ENCODE data around the gene DAZL. TPM values are rescaled to one million over a fixed set of nuclear protein-coding genes. Genes with fewer than 3 reads are reported as not detected.

Gene DAZL
- total RNA-seq, 1 experiment from 2014 or later, result not detected

DNA sequence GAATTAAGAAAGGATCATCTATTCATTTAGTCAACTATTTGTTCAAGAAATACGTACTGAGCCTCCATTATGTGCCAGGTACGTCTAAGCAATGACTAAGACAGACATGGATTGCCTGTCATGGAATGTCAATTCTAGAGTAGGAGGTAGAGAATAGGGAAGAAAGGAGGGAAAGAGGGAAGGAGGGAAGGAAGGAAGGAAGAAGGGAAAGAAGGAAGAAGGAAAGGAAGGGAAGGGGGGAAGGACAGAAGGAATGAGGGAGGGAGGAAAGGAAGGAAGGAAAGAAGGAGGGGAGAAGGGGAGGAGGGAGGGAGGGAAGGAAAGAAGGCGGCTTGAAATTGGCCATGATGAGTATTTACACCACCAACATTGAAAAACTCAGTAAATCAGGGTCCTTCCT is 52.5 kb downstream of the DAZL start:
- H3K36me3 Mint-ChIP-seq (ENCODE audit: insufficient read depth, unreplicated experiment), result peaks cover 5% of the 10 kb centered on the region
- peaks cover 7% of the 10 kb centered on the region for H3K9me3 Mint-ChIP-seq (ENCODE audit: unreplicated experiment)
- intact Hi-C loops (cut with micrococcal nuclease), result no loop called here
- ChIA-PET CTCF (interaction anchor here (0.6 to 6.6 kb wide), 3 partner anchors 256 to 578 kb away, joined by 3 to 111 read pairs (median 4); no protein-coding TSS in a partner anchor), POLR2A (no interaction called here)
- H3K27ac Mint-ChIP-seq (ENCODE audit: low read depth, unreplicated experiment), result no peak overlapping the region
- no peak for DNase-seq (ENCODE audit: unreplicated experiment)
- peaks cover 22% of the 10 kb centered on the region for H3K4me1 Mint-ChIP-seq (ENCODE audit: insufficient read depth, unreplicated experiment)
- no TSS peak for BruUV-seq (replicated peaks)
- peaks cover 20% of the 10 kb centered on the region for H3K27me3 Mint-ChIP-seq (ENCODE audit: insufficient read depth, unreplicated experiment)
- TF ChIP-seq, protein P1, sequence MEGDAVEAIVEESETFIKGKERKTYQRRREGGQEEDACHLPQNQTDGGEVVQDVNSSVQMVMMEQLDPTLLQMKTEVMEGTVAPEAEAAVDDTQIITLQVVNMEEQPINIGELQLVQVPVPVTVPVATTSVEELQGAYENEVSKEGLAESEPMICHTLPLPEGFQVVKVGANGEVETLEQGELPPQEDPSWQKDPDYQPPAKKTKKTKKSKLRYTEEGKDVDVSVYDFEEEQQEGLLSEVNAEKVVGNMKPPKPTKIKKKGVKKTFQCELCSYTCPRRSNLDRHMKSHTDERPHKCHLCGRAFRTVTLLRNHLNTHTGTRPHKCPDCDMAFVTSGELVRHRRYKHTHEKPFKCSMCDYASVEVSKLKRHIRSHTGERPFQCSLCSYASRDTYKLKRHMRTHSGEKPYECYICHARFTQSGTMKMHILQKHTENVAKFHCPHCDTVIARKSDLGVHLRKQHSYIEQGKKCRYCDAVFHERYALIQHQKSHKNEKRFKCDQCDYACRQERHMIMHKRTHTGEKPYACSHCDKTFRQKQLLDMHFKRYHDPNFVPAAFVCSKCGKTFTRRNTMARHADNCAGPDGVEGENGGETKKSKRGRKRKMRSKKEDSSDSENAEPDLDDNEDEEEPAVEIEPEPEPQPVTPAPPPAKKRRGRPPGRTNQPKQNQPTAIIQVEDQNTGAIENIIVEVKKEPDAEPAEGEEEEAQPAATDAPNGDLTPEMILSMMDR (IDR thresholded peaks at IDR 0.05; ENCODE audit: unreplicated experiment), result no peak
- no peak overlapping the region for H3K4me3 Mint-ChIP-seq (ENCODE audit: unreplicated experiment)

DNA sequence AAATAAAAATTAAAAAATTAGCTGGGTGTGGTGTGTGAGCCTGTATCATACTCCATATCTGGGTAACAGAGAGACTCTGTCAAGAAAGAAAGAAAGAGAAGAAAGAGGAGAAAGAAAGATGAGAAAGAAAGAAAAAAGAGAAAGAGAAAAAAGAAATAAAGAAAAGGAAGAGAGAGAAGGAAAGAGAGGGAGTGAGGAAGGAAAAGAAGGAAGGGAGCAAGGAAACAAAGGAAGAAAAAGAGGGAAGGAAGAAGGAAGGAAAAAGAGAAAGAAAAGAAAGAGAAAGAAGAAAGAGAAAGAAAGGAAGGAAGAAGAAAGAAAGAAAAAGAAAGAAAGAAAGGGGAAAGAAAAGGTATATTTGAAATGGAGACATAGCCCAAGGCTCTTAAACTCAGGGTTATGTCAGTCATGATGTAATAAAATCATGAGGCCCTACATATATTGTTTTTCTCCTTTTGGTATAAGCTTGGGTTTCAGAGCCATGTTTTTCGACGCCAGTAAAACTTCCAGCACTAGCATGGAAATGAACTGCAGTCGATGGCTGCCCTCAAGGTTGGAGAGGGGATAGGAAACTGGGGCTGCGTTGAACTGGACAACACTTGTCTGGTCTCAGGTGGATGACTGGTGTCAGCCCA is 53.8 kb downstream of the DAZL start:
- ChIA-PET CTCF (interaction anchor here (0.7 to 6.6 kb wide), 16 partner anchors 8 to 286 kb away, joined by 3 to 111 read pairs (median 5); partner anchors contain the start of genes DPH3 and OXNAD1), POLR2A (interaction anchor here (0.5 to 1.0 kb wide), 3 partner anchors 259 to 741 kb away, joined by 3 to 4 read pairs (median 3); partner anchors contain the start of genes DPH3 and OXNAD1)
- Mint-ChIP-seq H3K27ac (ENCODE audit: low read depth, unreplicated experiment) (peak overlapping the region; percentile 54), H3K4me3 (ENCODE audit: unreplicated experiment) (no peak overlapping the region), H3K4me1 (ENCODE audit: insufficient read depth, unreplicated experiment) (peaks cover 22% of the 10 kb centered on the region), H3K9me3 (ENCODE audit: unreplicated experiment) (peaks cover 7% of the 10 kb centered on the region), H3K36me3 (ENCODE audit: insufficient read depth, unreplicated experiment) (peaks cover 5% of the 10 kb centered on the region), H3K27me3 (ENCODE audit: insufficient read depth, unreplicated experiment) (peaks cover 20% of the 10 kb centered on the region)
- TF ChIP-seq, protein P1 (IDR thresholded peaks at IDR 0.05; ENCODE audit: unreplicated experiment), result no peak
- DNase-seq (ENCODE audit: unreplicated experiment), result no peak
- BruUV-seq (replicated peaks), result no TSS peak
- intact Hi-C loops (cut with micrococcal nuclease), result loop anchor here (2.0 kb wide), 1 partner anchor 737 kb away; no protein-coding TSS in a partner anchor

DNA sequence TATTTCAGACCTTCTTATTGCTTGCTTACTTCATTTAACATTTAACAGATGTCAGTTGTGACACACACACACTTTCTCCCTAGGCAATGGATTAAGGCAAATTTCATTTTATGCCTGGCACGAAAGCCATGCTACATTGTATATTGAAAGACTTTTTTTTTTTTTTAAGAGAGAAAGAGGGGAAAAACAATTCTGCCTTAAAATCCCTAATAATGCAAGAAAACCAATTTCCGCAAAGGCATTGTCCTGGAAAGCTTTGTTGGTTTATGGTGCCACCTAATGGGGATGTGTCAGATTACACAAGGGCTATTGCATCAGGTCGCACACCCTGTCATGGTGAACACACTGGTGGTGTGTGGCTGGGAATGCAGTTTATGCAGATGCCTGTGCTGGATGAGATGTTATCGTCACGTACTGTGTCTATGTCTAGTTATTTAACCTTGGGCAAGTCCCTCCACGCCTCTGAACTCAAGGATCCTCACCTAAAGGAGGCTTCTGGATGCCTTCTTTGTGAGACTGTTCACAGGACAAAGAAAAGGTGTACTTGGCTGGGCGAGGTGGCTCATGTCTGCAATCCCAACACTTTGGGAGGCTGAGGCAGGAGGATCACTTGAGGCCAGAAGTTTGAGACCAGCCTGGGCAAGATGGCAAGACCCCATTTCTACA is 54.4 kb downstream of the DAZL start:
- Mint-ChIP-seq H3K4me3 (ENCODE audit: unreplicated experiment) (no peak overlapping the region), H3K36me3 (ENCODE audit: insufficient read depth, unreplicated experiment) (peaks cover 5% of the 10 kb centered on the region), H3K27me3 (ENCODE audit: insufficient read depth, unreplicated experiment) (peaks cover 20% of the 10 kb centered on the region), H3K9me3 (ENCODE audit: unreplicated experiment) (peaks cover 7% of the 10 kb centered on the region), H3K4me1 (ENCODE audit: insufficient read depth, unreplicated experiment) (peaks cover 22% of the 10 kb centered on the region), H3K27ac (ENCODE audit: low read depth, unreplicated experiment) (peak overlapping the region; percentile 54)
- intact Hi-C loops (cut with micrococcal nuclease), result loop anchor here (1.0 to 2.0 kb wide), 4 partner anchors 261 to 736 kb away; no protein-coding TSS in a partner anchor
- TF ChIP-seq, protein P1 (IDR thresholded peaks at IDR 0.05; ENCODE audit: unreplicated experiment), result peak; percentile 82
- BruUV-seq (replicated peaks), result no TSS peak
- ChIA-PET CTCF (interaction anchor here (0.6 to 6.6 kb wide), 25 partner anchors 7 to 1145 kb away, joined by 3 to 111 read pairs (median 5); partner anchors contain the start of genes DPH3 and OXNAD1), POLR2A (interaction anchor here (0.6 to 1.2 kb wide), 6 partner anchors 46 to 285 kb away, joined by 3 to 6 read pairs (median 4); partner anchors contain the start of genes DPH3 and OXNAD1)
- peak; percentile 90 for DNase-seq (ENCODE audit: unreplicated experiment)

DNA sequence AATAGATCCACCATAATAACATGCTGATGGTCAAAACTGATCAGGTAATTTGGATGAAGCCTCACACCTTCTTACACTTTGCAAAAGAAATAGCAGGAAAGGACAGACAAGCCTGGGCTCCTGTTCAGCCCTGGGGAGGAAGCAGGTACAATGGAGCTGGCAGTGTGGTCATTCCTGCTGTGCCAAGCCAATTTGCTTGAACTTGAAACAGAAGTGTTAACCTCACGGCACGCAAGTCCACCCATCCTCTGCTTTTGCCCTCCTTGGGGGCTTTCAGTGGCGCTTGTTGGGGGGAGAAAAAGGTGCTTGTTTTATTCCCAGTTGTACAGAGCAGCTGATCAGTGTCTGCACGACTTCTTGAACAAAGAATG is 54.9 kb downstream of the DAZL start:
- no TSS peak for BruUV-seq (replicated peaks)

More for the DNA sequence above, 54.9 kb downstream of the DAZL start:
- Mint-ChIP-seq H3K27me3 (ENCODE audit: insufficient read depth, unreplicated experiment) (peaks cover 20% of the 10 kb centered on the region), H3K36me3 (ENCODE audit: insufficient read depth, unreplicated experiment) (peaks cover 5% of the 10 kb centered on the region), H3K27ac (ENCODE audit: low read depth, unreplicated experiment) (no peak overlapping the region), H3K9me3 (ENCODE audit: unreplicated experiment) (peaks cover 7% of the 10 kb centered on the region), H3K4me1 (ENCODE audit: insufficient read depth, unreplicated experiment) (peaks cover 22% of the 10 kb centered on the region), H3K4me3 (ENCODE audit: unreplicated experiment) (no peak overlapping the region)
- intact Hi-C loops (cut with micrococcal nuclease), result loop anchor here (1.0 to 2.0 kb wide), 4 partner anchors 260 to 735 kb away; no protein-coding TSS in a partner anchor
- CTCF ChIA-PET, result interaction anchor here (0.6 to 6.6 kb wide), 23 partner anchors 13 to 1145 kb away, joined by 3 to 111 read pairs (median 5); partner anchors contain the start of genes DPH3 and OXNAD1
- TF ChIP-seq, protein P1 (IDR thresholded peaks at IDR 0.05; ENCODE audit: unreplicated experiment), result no peak
- no peak for DNase-seq (ENCODE audit: unreplicated experiment)
- POLR2A ChIA-PET, result interaction anchor here (0.6 to 1.2 kb wide), 5 partner anchors 46 to 260 kb away, joined by 3 to 6 read pairs (median 4); no protein-coding TSS in a partner anchor
